Thyroid gland (tissue), 4 donors: Measurements from ENCODE around the gene GNL2.

Experiments
- POLR2A ChIP-seq, 2 donors: fragments of 450-650 bp; IDR thresholded peaks; one replicate each; pipeline ENCODE4 v1.6.1; 2017; ENCODE audit warnings: antibody characterized with exemption in 2 of 2, mild to moderate bottlenecking in 2 of 2, moderate library complexity in 1 of 2
- TF ChIP-seq, protein P1 (sequence below), 6 experiments: fragments of 200-600 bp in 3 of 6; fragments of 450-650 bp in 3 of 6; sonication (generic) in 3 of 6; IDR thresholded peaks; one replicate each; pipeline ENCODE4 v1.5.1; 2016 to 2019; ENCODE audit warnings: antibody characterized with exemption in 6 of 6, mild to moderate bottlenecking in 2 of 6, inconsistent platforms in 1 of 6, moderate library complexity in 1 of 6

GRCh38 chr1:37633938-37634243, 38.2 kb upstream of the GNL2 start:
- TF ChIP-seq POLR2A (IDR thresholded peaks at IDR 0.05): no peak
- TF ChIP-seq, protein P1, sequence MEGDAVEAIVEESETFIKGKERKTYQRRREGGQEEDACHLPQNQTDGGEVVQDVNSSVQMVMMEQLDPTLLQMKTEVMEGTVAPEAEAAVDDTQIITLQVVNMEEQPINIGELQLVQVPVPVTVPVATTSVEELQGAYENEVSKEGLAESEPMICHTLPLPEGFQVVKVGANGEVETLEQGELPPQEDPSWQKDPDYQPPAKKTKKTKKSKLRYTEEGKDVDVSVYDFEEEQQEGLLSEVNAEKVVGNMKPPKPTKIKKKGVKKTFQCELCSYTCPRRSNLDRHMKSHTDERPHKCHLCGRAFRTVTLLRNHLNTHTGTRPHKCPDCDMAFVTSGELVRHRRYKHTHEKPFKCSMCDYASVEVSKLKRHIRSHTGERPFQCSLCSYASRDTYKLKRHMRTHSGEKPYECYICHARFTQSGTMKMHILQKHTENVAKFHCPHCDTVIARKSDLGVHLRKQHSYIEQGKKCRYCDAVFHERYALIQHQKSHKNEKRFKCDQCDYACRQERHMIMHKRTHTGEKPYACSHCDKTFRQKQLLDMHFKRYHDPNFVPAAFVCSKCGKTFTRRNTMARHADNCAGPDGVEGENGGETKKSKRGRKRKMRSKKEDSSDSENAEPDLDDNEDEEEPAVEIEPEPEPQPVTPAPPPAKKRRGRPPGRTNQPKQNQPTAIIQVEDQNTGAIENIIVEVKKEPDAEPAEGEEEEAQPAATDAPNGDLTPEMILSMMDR (IDR thresholded peaks at IDR 0.05): no peak
